ENCODE measurements around the gene ERO1A.

Gene ERO1A

GRCh38 chr14:52690983-52691760 is 4.2 kb downstream of the ERO1A start:
- no peak for DNase-seq (ENCODE audit: low read depth)
- TF ChIP-seq CTCF (IDR thresholded peaks at IDR 0.05; ENCODE audit: low read depth, low read length, missing control alignments): no peak
- H3K4me3 ChIP-seq (ENCODE audit: low read depth, low read length): no peak overlapping the region

- TF ChIP-seq CTCF (IDR thresholded peaks at IDR 0.05; ENCODE audit: low read depth, low read length, missing control alignments): no peak
- no peak for DNase-seq (ENCODE audit: low read depth)
- H3K4me3 ChIP-seq (ENCODE audit: low read depth, low read length): no peak overlapping the region
These were observed 9.2 kb downstream of the ERO1A start for GRCh38 chr14:52686176-52686575.

GRCh38 chr14:52683985-52684520 is 11.3 kb downstream of the ERO1A start:
- no peak overlapping the region for H3K4me3 ChIP-seq (ENCODE audit: low read depth, low read length)
- DNase-seq (ENCODE audit: low read depth): no peak
- TF ChIP-seq CTCF (IDR thresholded peaks at IDR 0.05; ENCODE audit: low read depth, low read length, missing control alignments): no peak

GRCh38 chr14:52678591-52678990 is 16.8 kb downstream of the ERO1A start:
- H3K4me3 ChIP-seq (ENCODE audit: low read depth, low read length): no peak overlapping the region
- no peak for DNase-seq (ENCODE audit: low read depth)
- peak; percentile 46 for TF ChIP-seq CTCF (IDR thresholded peaks at IDR 0.05; ENCODE audit: low read depth, low read length, missing control alignments)

- no peak overlapping the region for H3K4me3 ChIP-seq (ENCODE audit: low read depth, low read length)
These were observed 31.5 kb downstream of the ERO1A start for GRCh38 chr14:52663850-52664249.

GRCh38 chr14:52661314-52661713 is 34.0 kb downstream of the ERO1A start:
- no peak for DNase-seq (ENCODE audit: low read depth)
- no peak for TF ChIP-seq CTCF (IDR thresholded peaks at IDR 0.05; ENCODE audit: low read depth, low read length, missing control alignments)

More at GRCh38 chr14:52663850-52664249, 31.5 kb downstream of the ERO1A start:
- DNase-seq (ENCODE audit: low read depth): no peak
- TF ChIP-seq CTCF (IDR thresholded peaks at IDR 0.05; ENCODE audit: low read depth, low read length, missing control alignments): no peak

GRCh38 chr14:52660832-52661231 is 34.5 kb downstream of the ERO1A start:
- no peak for DNase-seq (ENCODE audit: low read depth)
- no peak for TF ChIP-seq CTCF (IDR thresholded peaks at IDR 0.05; ENCODE audit: low read depth, low read length, missing control alignments)
- H3K4me3 ChIP-seq (ENCODE audit: low read depth, low read length): no peak overlapping the region

More at GRCh38 chr14:52661314-52661713, 34.0 kb downstream of the ERO1A start:
- H3K4me3 ChIP-seq (ENCODE audit: low read depth, low read length): no peak overlapping the region

Measured in GM12864 (cell line).